DMS 273 (cell line): ENCODE measurements around the gene MRGPRF.

ENCODE experiments used
- DNase-seq: peaks from one replicate; lab custom pipeline; 2025; ENCODE audit not compliant: unreplicated experiment; lab: John Stamatoyannopoulos, UW

The MRGPRF gene

DNA sequence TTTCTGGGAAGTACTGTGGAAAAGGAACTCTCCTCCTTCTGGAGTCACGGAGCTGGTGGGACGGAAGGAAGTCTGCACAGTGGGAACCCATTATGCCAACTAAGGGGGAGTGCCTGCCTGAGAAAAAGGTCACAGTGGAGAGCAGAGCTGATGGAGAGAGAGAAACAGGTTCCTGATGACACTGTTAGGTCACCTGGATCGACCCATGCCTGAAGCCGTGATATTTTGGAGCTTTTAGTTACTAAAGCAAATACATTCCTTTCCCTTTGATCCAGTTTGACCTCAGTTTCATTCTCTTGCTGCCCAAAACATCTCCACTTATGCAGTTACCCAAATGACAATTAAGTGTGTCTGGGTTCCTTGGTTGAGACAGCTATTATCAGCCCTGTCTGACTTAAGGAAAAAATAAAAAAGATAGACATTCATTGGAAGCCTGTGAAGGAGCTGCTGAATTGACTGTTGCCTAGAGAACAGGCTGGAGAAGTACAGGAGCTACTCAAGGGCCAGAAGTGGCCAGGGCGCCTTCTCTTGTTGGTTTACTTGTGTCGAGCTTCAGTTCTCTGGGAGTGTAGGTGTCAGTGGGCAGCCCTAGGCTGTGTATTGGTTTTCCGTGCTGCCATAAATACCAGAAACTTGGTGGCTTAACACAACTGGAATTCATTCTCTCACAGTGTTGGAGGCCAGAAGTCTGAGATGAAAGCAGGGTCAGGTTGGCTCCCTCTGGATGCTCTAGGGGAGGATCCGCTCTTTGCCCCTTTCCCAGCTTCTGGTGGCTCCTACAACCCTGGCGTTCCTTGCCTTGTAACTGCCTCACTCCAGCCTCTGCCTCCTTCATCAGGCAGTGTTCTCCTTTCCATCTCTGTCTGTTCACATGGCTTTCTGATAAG, 45.9 kb downstream of the MRGPRF start:
- DNase-seq, result no peak

DNA sequence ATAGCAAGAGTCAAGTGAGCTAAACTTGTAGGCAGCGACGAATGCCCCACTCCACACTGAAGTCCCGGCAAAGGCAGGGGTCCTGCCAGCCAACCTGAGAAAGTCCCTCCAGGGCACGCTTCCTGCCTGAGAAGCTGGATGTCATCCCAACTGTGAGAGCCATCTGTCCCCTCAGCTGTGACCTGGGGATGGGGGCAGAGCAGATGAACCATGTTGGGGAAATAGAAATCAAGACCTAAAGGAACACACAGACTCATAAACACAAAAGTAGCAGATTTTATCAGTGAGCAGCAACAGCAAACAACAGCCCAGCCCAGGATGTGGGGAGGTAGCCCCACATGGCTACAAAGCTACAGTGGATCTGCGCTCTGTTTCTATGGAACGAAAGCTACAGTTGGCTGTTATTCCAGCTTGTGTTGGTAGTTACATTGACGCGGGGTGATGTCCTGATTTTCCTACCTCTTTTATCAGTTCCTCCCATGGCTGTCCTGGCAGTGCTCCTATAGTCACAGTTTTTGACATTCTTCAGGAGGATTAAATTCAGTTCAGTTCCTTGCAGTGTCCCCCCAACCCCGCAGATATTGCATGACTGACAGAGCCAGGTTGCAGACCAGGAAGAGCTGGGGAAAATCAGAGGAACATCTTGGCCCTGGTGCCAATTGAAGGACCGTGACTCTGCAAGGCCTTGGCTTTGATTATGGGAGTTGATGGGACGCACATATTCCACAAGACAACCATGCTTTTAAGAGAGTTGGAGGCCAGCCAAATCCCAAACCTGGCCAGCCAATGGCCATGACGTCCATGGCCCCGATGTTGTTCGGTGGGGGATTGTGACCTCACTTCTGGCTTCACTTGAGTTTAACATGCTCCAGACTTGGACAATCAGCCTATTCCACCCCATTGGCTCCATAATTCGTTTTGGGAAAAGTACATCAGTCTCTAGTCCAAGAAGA, 46.9 kb downstream of the MRGPRF start:
- peak; percentile 65 for DNase-seq

DNA sequence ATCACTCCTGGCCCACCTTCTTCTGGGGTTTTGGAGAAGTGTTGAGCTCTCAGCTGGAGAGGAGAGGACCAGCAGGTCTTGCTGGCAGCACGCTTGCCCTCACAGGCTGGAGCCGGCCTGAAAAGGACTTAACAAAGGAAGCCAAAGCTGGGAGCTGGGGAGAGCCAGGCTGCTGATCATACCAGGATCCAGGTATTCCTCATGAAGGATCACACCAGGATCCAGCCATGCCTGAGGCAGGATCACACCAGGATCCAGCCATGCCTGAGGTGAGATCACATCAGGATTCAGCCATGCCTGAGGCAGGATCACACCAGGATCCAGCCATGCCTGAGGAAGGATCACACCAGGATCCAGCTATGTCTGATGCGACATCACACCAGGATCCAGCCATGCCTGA, 49.3 kb downstream of the MRGPRF start:
- no peak for DNase-seq

DNA sequence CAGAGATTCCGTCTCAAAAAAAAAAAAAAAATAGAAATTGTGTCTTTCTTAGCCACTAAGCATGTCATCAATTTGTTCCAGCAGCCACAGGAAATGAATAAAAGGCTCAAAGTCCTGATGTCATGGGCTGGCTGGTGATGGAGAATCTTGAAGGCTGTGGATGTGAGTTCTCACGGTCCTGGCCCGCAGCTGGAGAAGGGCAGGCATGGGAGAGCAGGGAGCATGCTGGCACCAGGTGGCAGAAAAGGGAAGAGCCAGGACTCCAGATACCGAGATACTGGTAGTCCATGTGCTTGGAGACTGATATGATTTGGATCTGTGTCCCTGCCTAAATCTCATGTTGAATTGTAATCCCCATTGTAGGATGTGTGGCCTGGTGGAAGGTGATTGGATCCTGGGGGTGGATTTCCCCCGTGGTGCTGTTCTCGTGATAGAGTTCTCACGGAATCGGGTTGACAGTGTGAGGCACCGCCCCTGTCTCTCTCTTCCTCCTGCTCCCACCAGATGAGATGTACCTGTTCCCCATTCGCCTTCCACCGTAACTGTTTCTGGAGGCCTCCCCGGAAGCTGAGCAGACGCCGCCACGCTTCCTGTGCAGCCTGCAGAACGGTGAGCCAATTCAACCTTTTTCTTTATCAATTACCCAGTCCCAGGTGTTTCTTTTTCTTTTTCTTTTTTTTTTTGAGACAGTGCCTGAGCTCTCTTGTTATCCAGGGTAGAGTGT, 50.4 kb downstream of the MRGPRF start:
- no peak for DNase-seq

DNA sequence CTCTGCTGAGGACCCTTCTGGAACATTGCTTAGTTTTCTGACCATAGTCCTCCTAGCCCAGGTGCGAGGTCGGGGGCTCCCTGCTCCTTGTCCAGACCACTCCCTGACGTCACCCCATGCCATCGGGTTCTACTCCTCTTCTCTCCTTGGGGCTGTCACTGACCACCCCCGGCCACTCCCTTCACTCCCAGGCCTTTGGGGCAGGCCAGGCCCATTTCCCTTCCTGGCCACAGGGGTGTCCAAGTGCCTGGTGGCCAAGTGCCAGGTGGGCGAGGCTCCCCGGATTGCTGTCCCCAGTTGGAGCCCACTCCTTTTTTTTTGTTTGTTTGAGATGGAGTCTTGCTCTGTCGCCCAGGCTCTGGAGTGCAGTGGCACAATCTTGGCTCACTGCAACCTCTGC, 51.8 kb downstream of the MRGPRF start:
- DNase-seq, result no peak

DNA sequence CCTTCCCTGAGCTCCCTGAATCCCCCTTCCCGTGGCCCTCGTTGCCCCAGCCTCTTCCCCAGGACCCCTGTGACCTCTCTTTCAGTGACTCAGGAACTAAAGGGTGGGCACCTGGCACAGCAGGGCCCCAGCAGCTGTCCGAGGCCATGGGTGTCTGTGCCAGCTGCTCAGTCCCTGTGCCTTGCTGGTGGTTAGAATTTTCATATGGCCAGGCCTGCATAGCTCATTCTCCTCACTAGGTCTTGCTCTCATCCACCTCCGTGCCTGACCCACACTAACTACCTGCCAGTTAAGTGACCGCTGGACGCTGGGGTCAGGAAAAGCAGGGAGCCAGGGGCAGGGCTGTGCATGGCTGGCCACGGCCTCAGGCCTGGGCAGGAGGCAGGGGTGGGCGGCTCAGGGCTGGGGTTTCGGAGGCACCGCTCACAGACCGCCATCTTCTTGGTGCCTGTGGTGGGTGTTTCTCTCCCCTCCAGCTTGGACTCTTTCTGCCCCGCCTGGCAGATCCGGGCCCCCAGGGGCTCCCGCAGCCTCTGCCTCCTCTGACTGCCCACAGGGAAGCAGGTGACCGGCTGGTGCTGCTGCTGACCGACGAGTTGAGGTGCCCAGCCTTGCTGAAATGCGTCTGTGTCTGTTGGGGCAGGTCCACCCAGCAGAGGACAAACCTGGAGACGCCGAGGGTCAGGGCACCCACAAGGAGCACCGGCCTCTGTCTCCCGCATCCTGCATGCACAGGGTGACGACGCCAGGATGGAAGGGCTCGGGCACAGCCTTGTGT, 52.6 kb downstream of the MRGPRF start:
- peak; percentile 81 for DNase-seq

DNA sequence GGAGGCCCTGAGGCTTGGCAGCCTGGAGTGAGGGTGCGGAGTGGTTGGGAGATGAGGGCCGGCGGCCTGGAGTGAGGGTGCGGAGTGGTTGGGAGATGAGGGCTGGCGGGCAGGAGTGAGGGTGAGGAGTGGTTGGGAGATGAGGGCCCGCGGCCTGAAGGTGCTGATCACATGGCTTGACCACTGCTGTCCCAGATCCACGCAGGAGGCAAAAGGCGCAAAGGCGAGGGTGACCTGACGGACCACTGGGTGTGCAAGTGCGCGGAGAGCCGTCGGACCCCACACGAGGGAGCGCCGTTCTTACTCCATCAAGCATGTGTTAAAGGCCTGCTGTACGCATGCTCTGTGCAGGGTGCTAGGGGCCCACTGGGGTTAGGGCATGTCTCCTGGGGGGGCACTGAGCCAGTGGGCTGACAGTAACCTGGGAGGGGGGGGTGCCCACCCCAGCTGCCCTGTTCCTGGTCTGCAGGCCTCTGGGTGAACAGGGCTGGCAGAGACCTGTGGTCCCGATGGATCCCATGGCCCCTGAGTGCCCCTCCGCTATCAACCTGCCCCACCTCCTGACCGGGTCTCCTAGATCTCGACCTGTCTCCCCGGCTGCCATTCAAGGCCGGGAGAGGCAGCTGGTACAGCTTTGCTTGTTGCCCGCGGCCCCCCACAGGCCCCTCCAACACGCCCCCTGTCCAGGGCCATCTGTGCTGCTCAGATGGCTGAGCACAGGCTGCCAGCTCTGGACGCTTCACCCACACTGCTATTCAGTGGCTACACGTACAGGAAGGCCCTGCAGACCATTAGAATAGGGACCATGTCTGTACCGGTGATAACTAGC, 53.4 kb downstream of the MRGPRF start:
- DNase-seq, result peak; percentile 86

DNA sequence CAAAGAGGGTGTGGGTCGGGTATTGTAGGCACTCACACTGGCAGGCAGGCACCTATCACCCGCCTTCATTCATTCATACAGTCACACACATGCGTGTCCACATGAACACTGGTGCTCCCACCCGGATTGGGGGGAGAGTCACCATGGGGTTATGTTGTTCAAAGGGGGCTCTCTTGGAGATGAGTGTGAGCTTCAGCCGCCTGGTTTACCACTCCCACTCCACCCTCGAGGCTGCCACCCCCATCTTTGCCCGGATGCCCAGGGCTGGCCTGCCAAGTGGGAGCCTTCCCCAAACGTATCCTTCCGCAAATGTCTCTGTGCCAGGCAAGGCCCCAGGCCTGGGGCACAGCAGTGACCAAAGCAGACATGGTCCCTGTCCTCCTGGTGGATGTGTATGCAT, 54.8 kb downstream of the MRGPRF start:
- DNase-seq, result no peak

DNA sequence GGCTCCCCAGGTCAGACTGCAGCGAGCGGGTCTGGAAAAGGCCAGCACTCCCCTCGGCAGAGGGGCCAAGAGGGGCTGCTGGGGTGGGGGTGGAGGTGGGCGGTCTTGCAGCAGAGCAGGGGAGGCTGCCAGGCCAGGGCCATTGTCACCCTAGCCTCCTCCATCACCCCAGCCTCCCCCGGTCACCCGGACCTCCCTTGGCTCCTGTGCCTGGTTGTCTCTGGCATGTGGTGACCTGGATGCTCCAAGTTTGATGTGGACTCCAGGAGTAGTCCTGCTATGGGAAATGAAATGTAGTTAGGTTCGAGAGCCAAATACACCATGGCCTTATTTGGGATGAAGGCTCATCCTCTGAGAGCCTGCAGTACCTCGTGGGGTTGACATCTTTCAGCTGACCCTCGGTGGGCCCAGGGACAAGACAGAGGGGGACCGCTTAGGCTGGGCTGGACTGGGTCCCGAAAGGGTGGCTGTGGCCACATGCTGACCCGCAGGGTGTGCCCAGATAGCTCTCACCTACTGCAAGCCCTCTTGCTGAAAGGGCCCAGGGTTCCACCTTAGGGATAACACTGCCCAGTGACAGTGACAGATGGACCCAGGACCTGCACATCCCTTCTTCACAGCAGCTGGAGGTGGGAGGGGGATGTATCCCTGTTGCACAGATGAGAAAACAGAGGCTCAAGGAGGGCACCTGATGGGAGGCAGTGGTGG, 56.3 kb downstream of the MRGPRF start:
- no peak for DNase-seq

DNA sequence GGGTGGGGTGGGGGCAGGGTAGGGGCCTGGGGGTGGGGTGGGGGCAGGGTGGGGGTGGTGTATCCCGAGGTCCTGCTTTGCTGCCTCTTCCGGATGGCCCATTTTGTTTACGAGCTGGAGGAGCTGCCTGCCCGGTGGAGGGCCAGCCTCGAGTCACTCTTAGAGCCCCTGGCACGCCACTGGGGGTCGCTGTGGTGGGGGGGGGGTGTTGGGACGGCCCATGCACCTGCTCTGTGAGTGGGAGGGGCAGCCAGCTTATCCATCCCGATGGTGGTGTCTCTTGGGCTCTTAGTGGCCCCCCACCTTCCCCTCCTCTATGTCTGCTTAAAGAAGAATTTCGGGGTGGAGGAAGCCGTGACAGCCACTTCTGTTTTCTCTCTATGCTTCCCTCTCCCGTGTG, 56.9 kb downstream of the MRGPRF start:
- peak; percentile 54 for DNase-seq

DNA sequence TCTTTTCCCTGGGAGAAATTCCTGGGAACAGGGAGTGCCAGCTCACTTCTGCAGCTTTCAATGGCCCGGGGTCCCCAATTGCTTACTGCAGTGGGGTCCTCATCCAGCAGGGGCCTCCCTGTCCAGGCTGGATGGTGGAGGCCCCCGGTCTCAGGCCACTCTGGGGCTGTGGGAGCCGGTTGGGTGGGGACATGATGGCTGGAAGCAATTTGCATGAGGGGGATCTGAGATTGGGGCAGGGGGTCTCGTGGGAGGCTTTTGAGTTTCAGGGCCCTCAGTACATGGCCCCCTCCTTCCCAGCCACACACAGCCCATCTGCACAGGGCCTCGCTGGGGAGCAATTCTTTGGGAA, 57.5 kb downstream of the MRGPRF start:
- DNase-seq, result no peak

DNA sequence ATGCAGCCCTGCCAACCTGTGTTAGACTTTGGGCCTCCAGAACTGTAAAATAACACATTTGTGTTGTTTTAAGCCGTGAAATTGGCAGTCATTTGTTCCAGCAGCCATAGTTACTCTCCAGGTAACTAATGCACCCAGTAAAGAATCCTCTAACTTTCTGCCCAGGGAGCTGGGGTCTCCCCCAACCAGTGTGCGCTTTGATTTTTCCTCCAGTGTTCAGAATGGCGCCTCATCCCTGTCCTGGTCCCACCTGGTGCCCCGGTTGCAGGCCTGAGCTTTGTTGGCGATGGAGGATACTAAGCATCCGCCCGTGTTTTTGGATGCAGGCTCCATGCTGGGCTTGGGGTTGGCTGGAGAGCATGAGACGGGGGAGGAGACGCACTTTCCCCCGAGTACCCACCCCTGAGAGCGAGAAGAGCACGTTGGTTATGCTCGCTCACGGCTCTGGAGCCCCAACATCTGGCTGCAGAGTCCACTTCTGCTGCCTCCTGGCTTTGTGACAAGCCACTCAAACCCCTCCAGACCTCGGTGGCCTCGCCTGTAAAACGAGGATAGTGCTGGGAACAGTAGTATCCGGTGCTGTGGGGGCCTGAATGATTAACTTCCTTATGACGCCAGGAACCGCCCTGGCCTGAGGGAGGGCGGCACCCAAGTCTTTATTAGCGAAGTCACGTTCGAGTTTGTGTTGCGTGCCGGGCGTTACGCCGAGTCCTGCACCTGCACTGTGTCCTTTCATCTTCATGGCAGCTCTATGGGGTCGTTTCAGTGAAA, 58.0 kb downstream of the MRGPRF start:
- DNase-seq, result no peak
